Adipocyte (in vitro differentiated cells): ENCODE measurements around the gene PHLPP2.
"Not testable (repeated sequence)": the region's sequence is repeated elsewhere in the genome, so short reads cannot be mapped to it uniquely, and the experiment has no call there.

Experiments used
- DNase-seq: peaks from one replicate; pipeline ENCODE4 v3.0.0-alpha.2; 2015; ENCODE audit warnings: low read depth
- H3K27me3 ChIP-seq: replicated peaks from 2 replicates; pipeline ENCODE4 v1.7.0; 2013; ENCODE audit warnings: mild to moderate bottlenecking, low read length, moderate library complexity; ENCODE audit not compliant: control insufficient read depth, insufficient read depth
- H3K36me3 ChIP-seq: 2 replicates; pipeline ENCODE4 v1.7.0; 2013; ENCODE audit warnings: low read length, mild to moderate bottlenecking, moderate library complexity; ENCODE audit not compliant: control insufficient read depth, insufficient read depth, severe bottlenecking
- H3K4me1 ChIP-seq: 2 replicates; pipeline ENCODE4 v1.7.0; 2013; ENCODE audit warnings: mild to moderate bottlenecking, low read length, moderate library complexity; ENCODE audit not compliant: control insufficient read depth, insufficient read depth
- H3K4me3 ChIP-seq: 2 replicates; pipeline ENCODE4 v1.7.0; 2013; ENCODE audit warnings: mild to moderate bottlenecking, low read length, moderate library complexity
- H3K9ac ChIP-seq: 2 replicates; pipeline ENCODE4 v1.7.0; 2013; ENCODE audit warnings: mild to moderate bottlenecking, low read length, moderate library complexity
- H3K9me3 ChIP-seq: 2 replicates; pipeline ENCODE4 v1.7.0; 2013; ENCODE audit warnings: mild to moderate bottlenecking, low read length, moderate library complexity; ENCODE audit not compliant: control insufficient read depth

Gene PHLPP2

GRCh38 chr16:71610936-71611871 is 113.3 kb downstream of the PHLPP2 start:
- no peaks in the 10 kb centered on the region for H3K4me1 ChIP-seq
- DNase-seq = peak; percentile 76
- no peak overlapping the region for H3K9ac ChIP-seq
- H3K27me3 ChIP-seq = peaks cover 5% of the 10 kb centered on the region
- H3K9me3 ChIP-seq = no peaks in the 10 kb centered on the region
- no peak overlapping the region for H3K4me3 ChIP-seq
- no peaks in the 10 kb centered on the region for H3K36me3 ChIP-seq

GRCh38 chr16:71610447-71610846 is 114.1 kb downstream of the PHLPP2 start:
- no peaks in the 10 kb centered on the region for H3K36me3 ChIP-seq
- no peaks in the 10 kb centered on the region for H3K9me3 ChIP-seq
- H3K27me3 ChIP-seq = peaks cover 5% of the 10 kb centered on the region
- H3K9ac ChIP-seq = no peak overlapping the region
- H3K4me3 ChIP-seq = no peak overlapping the region
- no peak for DNase-seq
- no peaks in the 10 kb centered on the region for H3K4me1 ChIP-seq

DNA sequence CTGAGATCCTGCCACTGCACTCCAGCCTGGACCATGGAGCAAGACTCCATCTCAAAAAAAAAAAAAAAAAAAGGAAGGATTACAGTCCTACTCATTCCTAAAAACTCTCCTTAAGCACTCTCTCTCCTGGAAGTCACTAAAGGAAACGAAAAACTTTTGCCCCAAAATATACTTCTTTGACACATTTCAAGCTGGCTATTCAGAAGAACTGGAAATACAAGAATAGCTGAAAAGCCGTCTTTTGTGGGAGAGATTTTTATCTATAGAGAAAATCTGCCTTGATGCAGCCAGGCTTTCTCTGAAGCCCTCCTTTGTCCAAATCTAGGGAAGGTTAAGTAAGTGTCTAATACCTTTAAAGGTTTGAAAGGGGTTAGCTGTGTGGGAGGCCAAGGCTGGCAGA is 115.4 kb downstream of the PHLPP2 start:
- no peaks in the 10 kb centered on the region for H3K4me1 ChIP-seq
- H3K36me3 ChIP-seq = no peaks in the 10 kb centered on the region
- no peak overlapping the region for H3K4me3 ChIP-seq
- no peaks in the 10 kb centered on the region for H3K9me3 ChIP-seq
- no peak overlapping the region for H3K9ac ChIP-seq
- H3K27me3 ChIP-seq = peaks cover 5% of the 10 kb centered on the region
- no peak for DNase-seq

- Histone ChIP-seq H3K9ac (no peak overlapping the region), H3K27me3 (peaks cover 4% of the 10 kb centered on the region), H3K9me3 (no peaks in the 10 kb centered on the region), H3K4me3 (no peak overlapping the region), H3K4me1 (no peaks in the 10 kb centered on the region), H3K36me3 (no peaks in the 10 kb centered on the region)
- no peak for DNase-seq
These were observed 123.7 kb downstream of the PHLPP2 start for GRCh38 chr16:71600822-71601221.

GRCh38 chr16:71598426-71598825 is 126.1 kb downstream of the PHLPP2 start:
- H3K4me1 ChIP-seq, DNase-seq, H3K9ac ChIP-seq, H3K9me3 ChIP-seq, H3K36me3 ChIP-seq, H3K27me3 ChIP-seq, H3K4me3 ChIP-seq: not testable (repeated sequence)

DNA sequence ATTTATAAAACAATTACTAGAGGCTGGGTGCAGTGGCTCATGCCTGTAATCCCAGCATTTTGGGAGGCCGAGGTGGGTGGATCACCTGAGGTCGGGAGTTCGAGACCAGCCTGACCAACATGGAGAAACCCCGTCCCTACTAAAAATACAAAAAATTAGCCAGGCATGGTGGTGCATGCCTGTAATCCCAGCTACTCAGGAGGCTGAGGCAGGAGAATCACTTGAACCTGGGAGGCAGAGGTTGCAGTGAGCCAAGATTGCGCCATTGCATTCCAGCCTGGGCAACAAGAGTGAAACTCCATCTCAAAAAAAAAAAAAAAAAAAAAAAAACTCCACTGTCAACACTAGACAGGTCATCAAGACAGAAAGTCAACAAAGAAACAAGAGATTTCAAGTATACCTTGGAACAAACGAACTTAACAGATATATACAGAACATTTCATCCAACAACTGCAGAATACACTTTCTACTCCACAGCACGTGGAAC is 129.1 kb downstream of the PHLPP2 start:
- H3K4me3 ChIP-seq, DNase-seq, H3K9me3 ChIP-seq, H3K4me1 ChIP-seq, H3K9ac ChIP-seq, H3K36me3 ChIP-seq: not testable (repeated sequence)
- H3K27me3 ChIP-seq = peaks cover 17% of the 10 kb centered on the region
